ENCODE results near the gene RAB27A.
"Not testable (repeated sequence)": the region's sequence is repeated elsewhere in the genome, so short reads cannot be mapped to it uniquely, and the experiment has no call there.

The RAB27A gene

DNA sequence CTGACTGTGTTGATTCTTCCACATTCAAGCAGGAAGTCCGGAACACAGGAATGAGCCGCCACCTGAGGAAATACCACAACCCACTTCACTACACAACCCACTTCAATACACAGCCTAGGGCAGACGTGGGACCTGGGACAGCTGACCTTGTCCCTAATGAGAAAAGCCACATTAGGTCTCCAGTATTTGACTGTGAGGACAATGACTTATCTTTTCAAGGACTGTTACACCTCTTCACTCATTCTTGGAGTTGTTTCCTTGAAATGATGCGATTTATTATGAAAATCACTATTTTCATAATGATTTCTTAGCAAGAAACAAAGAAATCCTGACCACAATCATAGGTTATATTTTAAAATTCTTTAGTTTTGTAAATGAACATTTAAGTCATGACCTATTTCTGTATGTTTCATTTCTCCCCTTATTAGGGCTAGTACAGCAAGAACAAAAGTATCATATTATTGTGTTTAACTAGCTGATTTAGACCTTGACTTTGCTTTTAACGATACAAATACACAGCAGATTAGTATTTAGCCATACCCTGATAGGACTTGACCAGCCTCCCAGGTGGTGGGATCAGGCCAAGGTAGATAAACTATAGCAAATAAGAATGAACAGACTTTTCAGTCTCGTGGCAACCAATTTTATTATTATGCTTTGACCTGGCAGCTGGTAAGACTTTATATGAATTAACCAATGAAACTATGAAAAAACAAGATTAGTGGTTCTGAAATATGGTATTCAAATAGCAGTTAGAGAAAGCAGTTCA lies 6.0 kb downstream of the RAB27A start:
- DNase-seq = no peak
- intact Hi-C loops (cut with DNase I) = no loop called here

- no peak for DNase-seq
- intact Hi-C loops (cut with DNase I) = no loop called here
Observed at GRCh38 chr15:55282284-55282833, 7.3 kb downstream of the RAB27A start.

GRCh38 chr15:55281517-55282228 lies 7.9 kb downstream of the RAB27A start:
- intact Hi-C loops (cut with DNase I) = no loop called here

GRCh38 chr15:55280589-55280988 lies 9.0 kb downstream of the RAB27A start:
- DNase-seq; intact Hi-C loops (cut with DNase I): not testable (repeated sequence)

More at GRCh38 chr15:55281517-55282228, 7.9 kb downstream of the RAB27A start:
- no peak for DNase-seq

GRCh38 chr15:55279746-55280351 lies 9.8 kb downstream of the RAB27A start:
- DNase-seq = no peak
- intact Hi-C loops (cut with DNase I) = no loop called here

GRCh38 chr15:55279100-55279745 lies 10.4 kb downstream of the RAB27A start:
- intact Hi-C loops (cut with DNase I) = no loop called here
- no peak for DNase-seq

DNA sequence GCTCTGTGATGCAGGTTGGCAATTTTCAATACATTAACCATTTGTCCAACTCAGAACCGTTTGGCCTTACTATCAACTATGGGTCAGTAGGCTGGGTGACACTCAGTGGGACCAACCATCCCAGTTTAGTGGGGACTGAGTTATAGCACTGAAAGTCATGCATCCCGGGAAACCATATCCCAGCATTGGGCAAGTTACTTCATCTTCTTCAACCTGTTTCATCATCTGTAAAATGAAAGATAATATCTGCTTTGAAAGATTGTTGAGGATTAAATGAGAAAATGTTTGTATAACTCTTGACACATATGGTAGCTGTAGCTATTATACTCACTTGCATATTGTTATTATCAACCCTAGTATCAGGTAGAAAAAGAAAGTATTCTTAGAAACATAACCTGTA lies 11.9 kb downstream of the RAB27A start:
- no peak for DNase-seq
- intact Hi-C loops (cut with DNase I) = no loop called here

DNA sequence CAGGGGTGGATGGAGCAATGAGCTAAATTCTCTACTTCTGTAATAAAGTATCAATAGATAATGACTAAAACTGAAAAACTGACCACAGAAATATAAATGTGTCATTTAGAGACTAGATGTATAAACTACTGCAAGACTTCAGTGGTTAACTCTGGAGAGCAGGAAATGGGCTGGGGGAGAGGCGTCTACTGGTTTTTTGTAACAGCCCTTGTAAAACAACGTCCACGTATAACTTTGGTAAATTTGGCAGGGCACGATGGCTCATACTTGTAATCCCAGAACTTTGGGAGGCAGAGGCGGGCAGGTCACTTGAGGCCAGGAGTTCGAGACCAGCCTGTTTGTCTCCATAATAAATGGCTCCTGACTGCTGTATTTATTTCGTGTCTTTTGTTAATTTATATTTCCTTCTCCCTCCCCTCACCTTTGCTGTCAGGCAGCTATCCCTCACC lies 12.5 kb downstream of the RAB27A start:
- DNase-seq = no peak
- intact Hi-C loops (cut with DNase I) = no loop called here

DNA sequence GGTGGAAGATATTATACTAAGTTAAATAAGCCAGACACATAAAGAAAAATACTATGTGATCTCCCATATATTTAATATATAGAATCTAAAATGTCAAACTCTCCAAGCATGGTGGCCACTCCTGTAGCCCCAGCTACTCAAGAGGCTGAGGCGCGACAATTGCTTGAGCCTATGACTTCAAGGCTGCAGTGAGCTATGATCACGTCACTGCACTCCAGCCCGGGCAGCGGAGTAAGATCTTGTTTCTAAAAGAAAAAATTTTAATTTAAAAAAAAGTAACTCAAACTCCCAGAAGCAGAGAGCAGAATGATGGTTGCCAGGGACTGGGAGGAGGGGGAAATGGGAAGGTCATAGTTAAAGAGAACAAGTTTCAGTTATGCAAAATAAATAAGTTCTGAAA lies 13.3 kb downstream of the RAB27A start:
- no peak for DNase-seq
- intact Hi-C loops (cut with DNase I) = no loop called here

DNA sequence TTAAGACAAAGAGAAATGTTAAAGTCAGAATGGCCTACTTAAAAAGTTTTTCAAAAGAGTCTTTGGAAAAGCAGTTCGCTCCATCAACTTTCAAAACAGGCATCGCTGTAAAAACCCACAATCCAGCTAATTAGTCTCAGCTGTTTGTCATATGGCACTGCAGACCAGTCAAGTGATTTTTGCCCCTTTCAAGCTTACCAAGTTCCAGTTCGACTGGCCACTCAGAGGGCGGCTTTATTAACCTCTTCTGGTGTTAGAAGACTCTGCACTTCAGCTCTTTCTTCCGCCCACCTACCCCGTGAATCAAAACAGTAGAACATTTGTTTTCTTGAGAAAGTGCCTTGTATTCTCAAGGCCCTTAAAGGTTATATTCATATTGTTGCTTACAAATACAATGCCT lies 19.3 kb downstream of the RAB27A start:
- intact Hi-C loops (cut with DNase I) = no loop called here

DNA sequence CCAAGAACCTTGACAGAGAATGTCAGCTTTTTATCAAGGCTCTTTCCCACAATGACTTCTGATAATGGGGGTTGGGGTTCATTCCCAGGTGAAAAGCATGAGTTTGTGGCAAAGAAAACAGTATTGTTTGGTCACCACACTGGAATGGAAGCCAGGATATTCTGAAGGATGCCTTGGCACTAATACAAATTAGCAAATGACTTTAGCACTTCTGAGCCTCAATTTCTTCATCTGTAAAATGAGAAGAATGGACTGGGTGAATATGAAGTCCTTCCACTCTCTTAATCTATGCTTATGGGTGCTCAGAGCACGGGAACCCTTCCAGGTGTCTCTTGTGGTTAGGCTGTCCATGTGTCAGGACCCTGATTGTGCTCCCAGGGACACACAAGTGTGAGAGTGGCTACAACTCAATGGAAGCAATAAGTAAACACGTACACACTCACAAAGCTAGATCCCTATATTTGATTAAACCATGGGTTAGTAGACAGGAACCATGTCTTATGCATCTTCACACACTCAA lies 21.4 kb downstream of the RAB27A start:
- intact Hi-C loops (cut with DNase I) = no loop called here
- no peak for DNase-seq

More for the DNA sequence above, 19.3 kb downstream of the RAB27A start:
- DNase-seq = no peak

- peak in 3 of 10 donors; percentile 15 to 83 (median 25) for DNase-seq
Observed at GRCh38 chr15:55267401-55268175, 22.0 kb downstream of the RAB27A start.

DNA sequence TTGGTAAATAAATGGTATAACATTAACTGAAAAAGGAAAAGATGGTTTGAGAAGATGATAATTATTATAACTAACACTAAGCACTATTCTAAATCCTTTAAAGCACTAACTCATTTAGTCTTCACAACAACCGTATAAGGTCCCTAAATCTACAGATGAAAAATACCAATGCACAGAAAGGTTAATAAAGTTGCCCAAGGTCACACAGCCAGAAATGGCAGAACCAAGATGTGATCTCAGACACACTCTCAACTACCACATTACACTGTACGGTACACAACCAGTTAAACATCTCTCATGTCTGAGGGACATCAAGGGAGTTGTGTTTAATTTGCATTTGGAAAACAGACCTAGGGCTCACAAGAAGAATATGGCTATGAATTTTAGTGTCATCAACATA lies 23.1 kb downstream of the RAB27A start:
- intact Hi-C loops (cut with DNase I) = no loop called here
- no peak for DNase-seq

More at GRCh38 chr15:55267401-55268175, 22.0 kb downstream of the RAB27A start:
- intact Hi-C loops (cut with DNase I) = no loop called here

DNA sequence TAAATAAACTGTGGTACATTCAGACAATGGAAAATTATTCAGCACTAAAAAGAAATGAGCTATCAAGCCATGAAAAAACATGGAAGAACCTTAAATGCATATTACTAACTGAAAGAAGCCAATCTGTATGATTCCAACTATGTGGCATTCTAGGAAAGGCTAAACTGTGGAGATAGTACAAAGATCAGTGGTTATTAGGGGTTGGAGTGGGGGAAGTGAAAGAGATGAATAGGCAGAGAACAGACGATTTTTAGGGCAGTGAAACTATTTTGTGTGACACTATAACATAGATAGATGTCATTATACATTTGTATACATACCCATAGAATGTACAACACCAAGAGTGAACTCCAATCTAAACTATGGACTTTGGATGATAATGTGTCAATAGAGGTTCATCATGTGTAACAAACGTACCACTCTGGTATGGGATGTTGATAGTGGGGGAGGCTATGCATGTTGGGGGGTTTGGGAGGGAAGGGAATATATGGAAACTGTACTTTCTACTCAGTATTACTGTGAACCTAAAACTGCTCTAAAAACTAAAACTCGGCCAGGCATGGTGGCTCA lies 29.0 kb downstream of the RAB27A start:
- DNase-seq = no peak
- intact Hi-C loops (cut with DNase I) = no loop called here

GRCh38 chr15:55257938-55258337 lies 31.7 kb downstream of the RAB27A start:
- DNase-seq = no peak
- intact Hi-C loops (cut with DNase I) = no loop called here

- intact Hi-C loops (cut with DNase I) = no loop called here
- no peak for DNase-seq
Observed at GRCh38 chr15:55257012-55257670, 32.5 kb downstream of the RAB27A start.

GRCh38 chr15:55256281-55257011 lies 33.2 kb downstream of the RAB27A start:
- DNase-seq = no peak
- intact Hi-C loops (cut with DNase I) = no loop called here

DNA sequence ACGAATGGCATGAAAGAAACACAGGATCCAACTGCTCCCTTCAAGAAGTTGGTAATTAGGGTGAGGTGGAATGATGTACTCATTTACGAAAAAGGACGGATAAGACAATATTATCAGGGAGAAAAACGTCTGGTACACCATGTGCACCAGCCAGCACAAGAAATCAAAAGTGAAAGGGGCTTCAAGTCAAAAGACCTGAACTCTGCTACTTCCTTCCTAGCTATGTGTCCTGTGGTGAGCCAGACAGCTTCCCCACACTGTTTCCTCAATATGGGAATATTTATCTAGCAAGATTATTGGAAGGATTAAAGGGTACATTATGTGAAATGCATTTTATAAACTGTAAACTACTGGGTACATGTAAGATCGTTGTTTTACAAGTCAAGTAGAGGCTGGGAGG lies 33.9 kb downstream of the RAB27A start:
- no peak for DNase-seq
- intact Hi-C loops (cut with DNase I) = no loop called here
